Measurements from ENCODE around the gene NCOR2. TPM values are rescaled to one million over a fixed set of nuclear protein-coding genes. Genes with fewer than 3 reads are reported as not detected.

NCOR2 gene
- total RNA-seq, 1 donor from 2014 or later = 132 TPM

- H3K27ac Mint-ChIP-seq (ENCODE audit: unreplicated experiment) = no peak overlapping the region
- peak overlapping the region; percentile 10 for H3K4me3 Mint-ChIP-seq (ENCODE audit: unreplicated experiment)
- DNase-seq (ENCODE audit: low spot score) = no peak
Measured at GRCh38 chr12:124536641-124537040, 30.8 kb downstream of the NCOR2 start.

GRCh38 chr12:124534776-124535740, 32.4 kb downstream of the NCOR2 start:
- no peak for DNase-seq (ENCODE audit: low spot score)
- TF ChIP-seq CTCF (IDR thresholded peaks at IDR 0.05; ENCODE audit: unreplicated experiment) = no peak
- Mint-ChIP-seq H3K36me3 (ENCODE audit: low read depth, unreplicated experiment) (peaks cover 10% of the 10 kb centered on the region), H3K9me3 (ENCODE audit: unreplicated experiment) (no peaks in the 10 kb centered on the region), H3K27me3 (ENCODE audit: unreplicated experiment) (peaks cover 14% of the 10 kb centered on the region), H3K27ac (ENCODE audit: unreplicated experiment) (no peak overlapping the region), H3K4me1 (ENCODE audit: unreplicated experiment) (peaks cover 22% of the 10 kb centered on the region), H3K4me3 (ENCODE audit: unreplicated experiment) (no peak overlapping the region)

More at GRCh38 chr12:124536641-124537040, 30.8 kb downstream of the NCOR2 start:
- no peaks in the 10 kb centered on the region for H3K9me3 Mint-ChIP-seq (ENCODE audit: unreplicated experiment)
- H3K27me3 Mint-ChIP-seq (ENCODE audit: unreplicated experiment) = peaks cover 14% of the 10 kb centered on the region
- H3K36me3 Mint-ChIP-seq (ENCODE audit: low read depth, unreplicated experiment) = peaks cover 6% of the 10 kb centered on the region
- peaks cover 22% of the 10 kb centered on the region for H3K4me1 Mint-ChIP-seq (ENCODE audit: unreplicated experiment)
- no peak for TF ChIP-seq CTCF (IDR thresholded peaks at IDR 0.05; ENCODE audit: unreplicated experiment)

- H3K27me3 Mint-ChIP-seq (ENCODE audit: unreplicated experiment) = peaks cover 12% of the 10 kb centered on the region
- TF ChIP-seq CTCF (IDR thresholded peaks at IDR 0.05; ENCODE audit: unreplicated experiment) = no peak
- no peak for DNase-seq (ENCODE audit: low spot score)
- peaks cover 13% of the 10 kb centered on the region for H3K4me1 Mint-ChIP-seq (ENCODE audit: unreplicated experiment)
- H3K36me3 Mint-ChIP-seq (ENCODE audit: low read depth, unreplicated experiment) = peaks cover 17% of the 10 kb centered on the region
- H3K9me3 Mint-ChIP-seq (ENCODE audit: unreplicated experiment) = no peaks in the 10 kb centered on the region
- no peak overlapping the region for H3K27ac Mint-ChIP-seq (ENCODE audit: unreplicated experiment)
- no peak overlapping the region for H3K4me3 Mint-ChIP-seq (ENCODE audit: unreplicated experiment)
Measured at GRCh38 chr12:124533456-124533855, 34.0 kb downstream of the NCOR2 start.

GRCh38 chr12:124532967-124533366, 34.4 kb downstream of the NCOR2 start:
- peaks cover 22% of the 10 kb centered on the region for H3K36me3 Mint-ChIP-seq (ENCODE audit: low read depth, unreplicated experiment)
- peaks cover 10% of the 10 kb centered on the region for H3K4me1 Mint-ChIP-seq (ENCODE audit: unreplicated experiment)
- no peak for DNase-seq (ENCODE audit: low spot score)
- TF ChIP-seq CTCF (IDR thresholded peaks at IDR 0.05; ENCODE audit: unreplicated experiment) = no peak
- no peaks in the 10 kb centered on the region for H3K9me3 Mint-ChIP-seq (ENCODE audit: unreplicated experiment)
- peaks cover 11% of the 10 kb centered on the region for H3K27me3 Mint-ChIP-seq (ENCODE audit: unreplicated experiment)
- no peak overlapping the region for H3K27ac Mint-ChIP-seq (ENCODE audit: unreplicated experiment)
- H3K4me3 Mint-ChIP-seq (ENCODE audit: unreplicated experiment) = no peak overlapping the region

- peaks cover 25% of the 10 kb centered on the region for H3K36me3 Mint-ChIP-seq (ENCODE audit: low read depth, unreplicated experiment)
- H3K27ac Mint-ChIP-seq (ENCODE audit: unreplicated experiment) = no peak overlapping the region
- peaks cover 11% of the 10 kb centered on the region for H3K27me3 Mint-ChIP-seq (ENCODE audit: unreplicated experiment)
- H3K9me3 Mint-ChIP-seq (ENCODE audit: unreplicated experiment) = no peaks in the 10 kb centered on the region
- no peak for DNase-seq (ENCODE audit: low spot score)
- no peak for TF ChIP-seq CTCF (IDR thresholded peaks at IDR 0.05; ENCODE audit: unreplicated experiment)
- H3K4me3 Mint-ChIP-seq (ENCODE audit: unreplicated experiment) = no peak overlapping the region
- peaks cover 10% of the 10 kb centered on the region for H3K4me1 Mint-ChIP-seq (ENCODE audit: unreplicated experiment)
Measured at GRCh38 chr12:124532331-124532750, 35.1 kb downstream of the NCOR2 start.

Data from endothelial cell (in vitro differentiated cells).